NCI-H748 (cell line): ENCODE measurements around the gene USP21.
"Not testable (repeated sequence)": the region's sequence is repeated elsewhere in the genome, so short reads cannot be mapped to it uniquely, and the experiment has no call there.

Experiments used
- DNase-seq: peaks from one replicate; lab custom pipeline; 2025; ENCODE audit not compliant: unreplicated experiment; lab: John Stamatoyannopoulos, UW

The USP21 gene

GRCh38 chr1:161159087-161159912 lies at the start of gene USP21:
TSS of gene USP21 (plus strand) at chr1:161159500. CDS start at chr1:161160641, 1,141 bp downstream.
- DNase-seq, result peak; percentile 94

- no peak for DNase-seq
These were observed 48.2 kb upstream of the USP21 start for GRCh38 chr1:161111117-161111516.

GRCh38 chr1:161111527-161111926 lies 47.8 kb upstream of the USP21 start:
- no peak for DNase-seq

- no peak for DNase-seq
These were observed 45.4 kb upstream of the USP21 start for GRCh38 chr1:161113915-161114314.

GRCh38 chr1:161114556-161114955 lies 44.7 kb upstream of the USP21 start:
- DNase-seq, result no peak

GRCh38 chr1:161115132-161115711 lies 44.1 kb upstream of the USP21 start:
- no peak for DNase-seq

- DNase-seq, result not testable (repeated sequence)
These were observed 43.3 kb upstream of the USP21 start for GRCh38 chr1:161115961-161116360.

- peak; percentile 88 for DNase-seq
These were observed 41.3 kb upstream of the USP21 start, which contains the start of the genes NIT1 and PFDN2 for GRCh38 chr1:161117759-161118581. TSS of gene NIT1 (plus strand) at chr1:161118105. CDS start at chr1:161118177, 72 bp downstream. TSS of gene PFDN2 (minus strand) at chr1:161118037. CDS start at chr1:161118026, 11 bp downstream.

GRCh38 chr1:161119092-161119903 lies 40.0 kb upstream of the USP21 start:
- DNase-seq, result no peak

GRCh38 chr1:161121042-161121650 lies 38.2 kb upstream of the USP21 start:
- no peak for DNase-seq

- no peak for DNase-seq
These were observed 37.5 kb upstream of the USP21 start for GRCh38 chr1:161121834-161122233.

- DNase-seq, result no peak
These were observed 36.3 kb upstream of the USP21 start for GRCh38 chr1:161122967-161123366.

- DNase-seq, result no peak
These were observed 31.7 kb upstream of the USP21 start for GRCh38 chr1:161127649-161128048.

- no peak for DNase-seq
These were observed 30.5 kb upstream of the USP21 start for GRCh38 chr1:161128591-161129420.

GRCh38 chr1:161130266-161130665 lies 29.0 kb upstream of the USP21 start:
- DNase-seq, result no peak

GRCh38 chr1:161131523-161132409 lies 27.5 kb upstream of the USP21 start:
- DNase-seq, result peak; percentile 19

- peak; percentile 97 for DNase-seq
These were observed 26.7 kb upstream of the USP21 start, which contains the start of gene DEDD for GRCh38 chr1:161132410-161133219. TSS of gene DEDD (minus strand) at chr1:161132667. CDS start at chr1:161124462, 8,205 bp downstream.
